GM19372 (cell line): ENCODE results near the gene HEPACAM.
"Not testable (repeated sequence)": the region's sequence is repeated elsewhere in the genome, so short reads cannot be mapped to it uniquely, and the experiment has no call there.

ENCODE experiments used
- ATAC-seq: cut with Tn5 transposase; IDR thresholded peaks from one replicate; pipeline ENCODE4 v1.9.1; 2021; ENCODE audit warnings: mild to moderate bottlenecking, low read depth, moderate library complexity; ENCODE audit not compliant: unreplicated experiment

HEPACAM gene, protein sequence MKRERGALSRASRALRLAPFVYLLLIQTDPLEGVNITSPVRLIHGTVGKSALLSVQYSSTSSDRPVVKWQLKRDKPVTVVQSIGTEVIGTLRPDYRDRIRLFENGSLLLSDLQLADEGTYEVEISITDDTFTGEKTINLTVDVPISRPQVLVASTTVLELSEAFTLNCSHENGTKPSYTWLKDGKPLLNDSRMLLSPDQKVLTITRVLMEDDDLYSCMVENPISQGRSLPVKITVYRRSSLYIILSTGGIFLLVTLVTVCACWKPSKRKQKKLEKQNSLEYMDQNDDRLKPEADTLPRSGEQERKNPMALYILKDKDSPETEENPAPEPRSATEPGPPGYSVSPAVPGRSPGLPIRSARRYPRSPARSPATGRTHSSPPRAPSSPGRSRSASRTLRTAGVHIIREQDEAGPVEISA

DNA sequence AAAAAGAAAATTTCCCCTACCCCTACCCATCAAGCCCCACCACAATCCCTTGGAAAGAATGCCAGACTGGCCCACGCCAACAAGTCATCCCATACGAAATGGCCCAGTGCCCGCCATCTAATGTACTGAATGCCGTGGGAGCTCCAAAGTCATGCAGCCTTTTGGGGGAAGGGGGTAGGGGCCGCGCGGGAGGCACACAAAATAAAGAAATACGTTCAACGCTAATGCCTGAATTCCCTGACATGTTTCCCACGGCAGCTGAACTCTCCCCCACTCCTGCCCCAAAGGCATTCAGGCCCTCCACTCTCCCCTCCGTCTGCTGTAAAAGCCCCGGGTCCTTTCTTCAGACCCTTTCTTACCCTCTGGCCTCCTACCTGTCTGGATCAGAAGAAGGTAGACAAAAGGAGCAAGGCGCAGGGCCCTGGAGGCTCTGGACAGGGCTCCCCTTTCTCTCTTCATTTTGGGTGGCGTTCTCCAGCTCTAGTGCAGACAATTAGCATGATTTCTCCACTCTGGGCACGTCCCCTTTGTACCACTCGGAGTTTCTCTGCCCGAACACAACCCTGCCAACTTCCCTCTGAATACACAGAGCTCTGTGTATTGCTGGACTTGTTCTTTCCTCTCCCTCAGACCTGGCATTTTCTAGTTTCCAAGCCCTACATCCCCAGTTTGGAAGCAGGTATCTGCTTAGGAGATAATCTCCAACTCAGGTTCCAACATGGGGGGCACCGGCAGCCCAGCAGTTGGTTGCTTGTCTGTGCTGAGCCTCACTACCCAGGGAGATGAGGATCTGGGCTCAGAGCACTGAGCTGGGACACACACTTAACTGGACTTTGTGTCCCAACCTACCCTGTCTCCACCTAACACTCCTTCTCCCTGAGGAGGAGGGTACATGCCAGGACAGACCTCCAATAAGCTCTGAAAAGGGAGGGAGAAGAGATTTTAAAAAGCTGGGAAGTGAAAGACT, at the start of gene HEPACAM:
Gene HEPACAM, minus strand, starts transcription at position 500 of the 967 bp plus-strand sequence. Its CDS starts 41 bp downstream, at position 459.
- ATAC-seq = no peak

DNA sequence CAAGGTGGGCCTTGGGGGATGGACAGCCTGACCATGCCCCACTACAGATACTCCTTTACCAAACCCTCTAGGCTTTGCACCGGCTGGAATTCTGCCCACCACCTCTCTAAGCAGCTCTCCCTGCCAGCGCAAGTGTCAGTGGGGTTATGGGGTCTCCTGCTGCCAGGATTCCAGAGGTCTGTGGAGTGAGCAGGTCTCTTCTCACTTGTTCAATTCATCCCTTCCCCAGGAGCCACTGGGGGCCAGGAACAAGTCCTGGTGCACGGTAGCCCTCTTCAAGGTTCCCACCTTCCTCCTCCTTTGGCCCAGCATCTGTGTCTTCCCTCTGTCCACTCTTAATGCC, 48.6 kb upstream of the HEPACAM start:
- no peak for ATAC-seq

DNA sequence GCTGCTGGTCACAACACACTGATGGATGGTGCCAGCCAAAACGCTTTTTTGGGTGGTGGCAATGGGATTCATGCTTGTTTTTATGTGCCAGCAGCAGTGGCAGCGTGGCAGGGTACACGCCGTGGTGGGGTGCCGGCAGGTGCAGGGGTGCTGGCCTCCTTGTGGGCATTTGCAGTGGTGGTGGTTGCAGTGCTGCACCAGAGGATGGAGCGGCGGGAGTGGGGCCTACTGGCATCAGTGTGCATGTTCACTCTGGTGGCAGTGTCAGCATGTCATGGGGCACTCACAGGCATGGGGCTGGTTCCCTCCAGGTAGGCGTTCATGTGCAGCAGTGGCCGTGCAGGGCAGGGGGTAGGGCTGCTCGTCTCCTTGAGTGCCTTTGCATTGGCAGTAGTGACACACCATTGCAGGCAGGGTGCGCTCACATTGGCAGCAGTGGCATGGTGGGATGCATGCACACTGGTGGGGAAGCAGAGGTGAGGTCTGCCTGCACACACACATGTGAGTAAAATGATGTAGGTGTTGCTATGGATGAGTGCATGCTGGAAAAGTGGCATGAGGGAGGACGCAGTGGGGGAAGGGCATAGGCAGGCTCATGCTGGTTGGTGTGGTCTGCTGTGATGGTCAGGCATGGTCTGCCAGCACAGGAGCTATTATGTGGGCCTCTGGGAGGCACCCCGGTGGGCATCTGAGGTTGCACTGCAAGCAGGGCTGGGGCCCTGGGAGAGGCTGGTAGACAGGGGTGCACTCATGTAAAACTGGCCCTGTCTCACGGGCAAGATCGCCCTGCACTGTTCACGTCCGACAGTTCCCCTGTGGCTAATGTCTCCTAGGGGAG, 48.0 kb upstream of the HEPACAM start:
- no peak for ATAC-seq

DNA sequence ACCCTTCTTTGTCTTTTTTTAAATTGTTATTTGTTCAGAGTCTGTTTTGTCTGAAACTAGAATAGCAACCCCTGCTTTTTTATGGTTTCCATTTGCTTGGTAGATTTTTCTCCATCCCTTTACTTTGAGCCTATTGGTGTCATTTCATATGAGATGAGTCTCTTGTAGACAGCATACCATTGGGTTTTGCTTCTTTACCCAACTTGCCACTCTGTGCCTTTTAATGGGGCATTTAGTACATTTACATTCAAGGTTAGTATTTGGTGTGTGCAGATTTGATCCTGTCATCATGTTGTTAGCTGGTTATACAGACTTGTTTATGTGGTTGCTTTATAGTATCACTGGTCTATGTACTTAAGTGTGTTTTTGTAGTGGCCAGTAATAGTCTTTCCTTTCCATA, 46.2 kb upstream of the HEPACAM start:
- ATAC-seq = no peak

DNA sequence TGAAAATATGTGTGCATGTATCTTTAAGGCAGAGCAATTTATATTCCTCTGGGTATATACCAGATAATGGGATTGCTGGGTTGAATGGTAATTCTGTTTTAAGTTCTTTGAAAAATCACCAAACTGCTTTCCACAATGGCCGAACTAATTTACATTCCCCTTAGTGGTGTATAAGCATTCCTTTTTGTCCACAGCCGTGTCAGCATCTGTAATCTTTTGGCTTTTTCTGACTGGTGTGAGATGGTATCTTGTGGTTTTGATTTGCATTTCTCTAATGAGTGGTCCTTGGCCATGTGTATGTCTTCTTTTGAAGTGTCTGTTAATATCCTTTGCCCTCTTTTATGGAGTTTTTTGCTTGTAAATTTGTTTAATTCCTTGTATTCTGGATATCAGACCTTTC, 42.5 kb upstream of the HEPACAM start:
- no peak for ATAC-seq

DNA sequence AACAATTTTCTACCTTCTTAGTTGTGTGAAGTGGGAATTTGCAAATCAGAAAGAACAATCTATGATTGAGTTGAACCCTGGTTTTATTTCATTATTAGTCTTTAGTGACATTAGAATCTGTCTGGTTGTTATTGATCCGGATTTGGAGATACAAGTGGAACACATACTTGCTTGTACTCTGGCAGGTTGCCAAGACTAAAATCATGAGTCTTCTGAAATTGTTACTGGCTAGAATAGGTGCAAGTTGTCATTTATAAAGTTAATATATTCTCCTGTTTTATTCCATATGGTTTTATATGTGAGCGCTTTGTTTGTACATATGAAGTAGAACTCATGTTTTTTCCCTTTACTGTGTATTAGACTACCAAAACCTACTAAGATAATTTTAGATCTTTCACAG, 41.2 kb upstream of the HEPACAM start:
- ATAC-seq = no peak

DNA sequence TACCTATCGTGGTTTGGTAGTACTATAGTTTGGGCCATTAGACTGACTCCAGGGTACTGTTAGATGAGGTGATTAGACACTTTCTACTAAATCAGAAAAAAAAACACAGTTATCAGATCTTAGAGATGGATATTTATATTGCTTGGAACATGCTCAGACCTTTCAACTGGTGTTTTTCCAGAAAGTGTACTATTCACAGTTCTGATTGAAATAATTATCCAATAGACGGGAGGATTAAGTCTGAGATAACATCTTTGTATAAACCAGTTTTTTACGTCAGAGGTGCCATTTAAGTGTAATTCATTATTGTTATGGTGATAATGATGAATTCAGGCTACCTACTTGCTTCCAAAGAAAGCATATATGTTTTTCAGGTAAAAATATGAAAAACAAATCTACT, 40.7 kb upstream of the HEPACAM start:
- ATAC-seq = no peak

DNA sequence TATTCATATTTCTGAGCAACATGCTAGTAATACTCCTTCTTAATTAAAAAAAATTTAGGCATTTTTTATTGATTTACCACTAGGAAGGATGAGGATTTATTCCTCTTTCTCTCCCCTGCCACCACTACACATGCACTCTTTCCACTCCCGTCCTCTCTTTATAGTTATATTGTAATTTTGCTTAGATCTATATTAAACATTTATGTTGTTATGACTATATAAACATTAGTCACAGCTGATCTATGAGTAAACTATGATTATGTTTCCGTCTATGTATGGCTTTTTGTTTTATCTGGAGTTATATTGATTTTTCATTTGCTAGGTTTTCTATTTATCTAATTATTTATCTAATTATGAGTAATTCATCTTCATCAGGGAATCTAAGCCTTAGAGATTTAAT, 36.0 kb upstream of the HEPACAM start:
- no peak for ATAC-seq

DNA sequence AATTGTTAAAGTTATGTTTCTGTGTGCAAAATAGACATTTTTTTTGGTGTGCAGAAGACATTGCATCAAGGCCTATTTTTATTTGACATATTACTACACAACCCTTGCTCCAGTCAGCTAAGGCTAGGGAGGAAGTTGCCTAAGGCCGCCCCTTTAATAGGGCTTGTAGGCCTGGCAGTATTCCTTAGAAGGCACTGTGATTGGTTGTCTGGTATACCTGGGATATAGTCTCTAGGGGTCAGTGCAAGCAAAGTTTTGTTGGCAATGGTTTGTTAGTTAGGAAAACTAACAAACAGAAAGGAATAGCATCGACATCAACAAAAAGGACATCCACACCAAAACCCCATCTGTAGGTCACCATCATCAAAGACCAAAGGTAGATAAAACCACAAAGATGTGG, 35.1 kb upstream of the HEPACAM start:
- ATAC-seq = no peak

DNA sequence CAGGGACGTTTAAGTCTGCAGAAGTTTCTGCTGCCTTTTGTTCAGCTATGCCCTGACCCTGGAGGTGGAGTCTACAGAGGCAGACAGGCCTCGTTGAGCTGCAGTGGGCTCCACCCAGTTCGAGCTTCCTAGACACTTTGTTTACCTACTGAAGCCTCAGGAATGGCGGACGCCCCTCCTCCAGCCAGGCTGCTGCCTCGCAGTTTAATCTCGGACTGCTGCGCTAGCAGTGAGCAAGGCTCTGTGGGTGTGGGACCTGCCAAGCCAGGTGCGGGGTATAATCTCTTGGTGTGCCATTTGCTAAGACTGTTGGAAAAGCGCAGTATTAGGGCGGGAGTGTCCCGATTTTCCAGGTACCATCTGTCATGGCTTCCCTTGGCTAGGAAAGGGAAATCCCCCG, 32.4 kb upstream of the HEPACAM start:
- not testable (repeated sequence) for ATAC-seq

DNA sequence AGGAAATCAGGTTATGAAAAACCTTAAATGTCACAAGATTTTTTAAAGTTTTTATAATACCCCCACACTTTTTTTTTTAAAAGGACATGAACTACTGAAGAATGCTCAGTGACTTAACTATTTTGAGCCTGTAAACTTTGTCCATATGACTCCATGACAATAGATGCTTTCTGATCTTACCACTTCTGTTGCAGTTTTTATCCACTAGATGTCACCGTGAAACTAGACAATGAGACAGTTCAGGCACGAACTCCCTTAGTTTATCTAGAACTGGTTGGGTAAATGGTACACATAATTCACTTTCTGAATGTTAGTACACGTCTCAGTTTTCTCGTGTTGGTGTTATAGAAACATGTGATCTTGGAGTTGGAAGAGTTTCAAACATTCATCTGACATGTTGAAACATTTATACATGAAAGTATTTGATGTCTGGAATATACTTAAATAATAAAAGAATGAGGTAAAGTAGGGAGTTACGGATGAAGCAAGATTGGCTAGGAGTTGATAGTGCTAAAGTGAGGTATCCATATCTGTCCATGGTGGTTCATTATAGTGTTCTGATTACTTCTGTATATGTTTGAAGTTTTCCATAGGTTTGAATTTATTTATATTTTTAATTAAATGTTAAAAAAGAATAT, 26.2 kb upstream of the HEPACAM start:
- peak; percentile 93 for ATAC-seq

DNA sequence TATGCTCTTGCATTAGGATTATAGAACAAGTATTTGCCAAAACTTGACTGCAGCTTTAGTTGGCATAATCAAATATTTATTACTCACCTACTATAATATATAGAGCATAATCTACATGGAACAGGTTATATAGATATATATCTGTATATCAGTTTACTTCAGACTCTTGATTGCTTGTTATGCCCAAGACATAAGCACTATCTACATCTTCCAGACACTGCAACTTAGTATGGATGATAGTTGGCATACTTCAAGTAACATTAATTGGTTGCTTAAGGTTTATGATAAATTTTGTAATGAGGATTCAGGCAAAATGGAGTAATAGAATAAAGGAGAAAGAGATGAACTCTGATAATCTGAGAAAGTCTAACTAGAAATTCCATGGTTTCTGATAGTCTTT, 19.2 kb upstream of the HEPACAM start:
- no peak for ATAC-seq

DNA sequence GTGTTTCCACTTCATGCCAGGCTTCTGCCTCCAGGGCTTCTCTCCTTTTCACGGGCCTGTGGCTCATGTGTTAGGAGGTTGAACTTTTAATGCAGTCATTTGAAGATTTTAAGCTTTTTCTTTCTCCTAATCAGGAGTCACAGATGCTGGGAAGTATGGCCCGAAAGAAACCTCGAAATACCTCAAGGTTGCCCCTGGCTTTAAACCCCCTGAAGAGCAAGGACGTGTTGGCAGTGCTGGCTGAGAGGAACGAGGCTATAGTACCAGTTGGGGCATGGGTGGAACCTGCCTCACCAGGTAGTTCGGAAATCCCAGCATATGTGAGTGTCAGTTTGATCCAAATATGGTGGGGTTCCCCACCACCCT, 18.7 kb upstream of the HEPACAM start:
- no peak for ATAC-seq

DNA sequence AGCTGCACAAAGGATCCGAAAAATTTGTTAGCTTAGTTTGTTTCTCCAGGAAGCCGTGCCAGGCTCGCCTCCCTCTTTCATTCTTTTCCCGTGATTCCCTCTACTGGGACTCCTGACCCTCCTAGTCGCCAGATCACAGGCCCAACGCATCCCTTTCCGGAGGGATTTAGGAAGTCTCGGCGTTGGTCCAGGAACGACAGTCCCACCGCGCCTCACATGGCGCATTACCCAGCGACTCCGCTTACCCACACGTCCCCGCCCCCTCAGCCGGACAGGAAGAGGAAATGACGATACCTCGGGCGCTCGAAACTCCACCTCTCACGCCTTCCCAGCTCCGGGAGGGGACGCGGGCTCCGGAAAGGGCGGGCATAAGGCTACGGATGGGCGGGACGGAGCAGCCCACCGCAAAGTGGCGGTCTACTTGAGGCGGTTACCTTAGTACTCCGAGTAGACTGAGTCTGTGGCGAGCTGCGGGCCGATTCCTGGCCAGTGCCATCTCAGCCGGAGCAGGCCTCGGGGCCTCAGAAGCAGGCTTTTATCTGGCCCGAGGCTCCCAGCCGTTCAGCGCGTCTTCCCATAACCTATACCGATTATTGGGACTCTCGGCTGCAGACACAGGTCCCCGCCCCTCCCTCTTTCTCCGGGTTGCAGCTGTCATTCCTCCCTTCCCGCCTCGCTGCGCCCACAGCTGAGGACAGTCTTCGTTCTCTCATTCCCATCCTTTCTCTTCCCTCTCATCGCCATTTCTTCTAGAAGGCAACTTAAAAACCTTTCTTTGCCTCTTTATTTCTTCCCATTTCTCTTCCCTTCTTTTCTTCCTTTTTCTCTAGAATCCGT, 18.1 kb upstream of the HEPACAM start, which contains the start of gene CCDC15:
Gene CCDC15, plus strand, starts transcription at position 450 of the 837 bp plus-strand sequence. CDS start 531 bp downstream, outside the sequence.
- ATAC-seq = peak; percentile 99

DNA sequence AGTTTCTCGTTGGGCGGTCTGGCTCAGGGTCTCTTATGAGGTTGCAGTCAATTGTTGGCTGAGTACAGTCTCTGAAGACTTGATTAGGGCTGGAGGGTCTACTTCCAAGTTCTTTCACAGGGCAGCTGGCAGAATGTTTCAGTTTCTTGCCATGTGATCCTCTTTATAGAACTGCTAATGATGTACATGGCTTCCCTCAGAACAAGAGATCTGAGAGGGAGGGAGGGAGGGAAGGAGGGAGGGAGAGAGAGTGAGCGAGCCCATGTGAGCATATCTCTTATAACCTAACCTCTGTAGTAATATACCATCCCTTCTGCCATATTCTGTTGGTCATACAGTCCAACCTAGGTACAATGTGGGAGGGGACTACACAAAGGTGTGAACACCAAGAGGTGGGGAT, 15.5 kb upstream of the HEPACAM start:
- ATAC-seq = no peak

DNA sequence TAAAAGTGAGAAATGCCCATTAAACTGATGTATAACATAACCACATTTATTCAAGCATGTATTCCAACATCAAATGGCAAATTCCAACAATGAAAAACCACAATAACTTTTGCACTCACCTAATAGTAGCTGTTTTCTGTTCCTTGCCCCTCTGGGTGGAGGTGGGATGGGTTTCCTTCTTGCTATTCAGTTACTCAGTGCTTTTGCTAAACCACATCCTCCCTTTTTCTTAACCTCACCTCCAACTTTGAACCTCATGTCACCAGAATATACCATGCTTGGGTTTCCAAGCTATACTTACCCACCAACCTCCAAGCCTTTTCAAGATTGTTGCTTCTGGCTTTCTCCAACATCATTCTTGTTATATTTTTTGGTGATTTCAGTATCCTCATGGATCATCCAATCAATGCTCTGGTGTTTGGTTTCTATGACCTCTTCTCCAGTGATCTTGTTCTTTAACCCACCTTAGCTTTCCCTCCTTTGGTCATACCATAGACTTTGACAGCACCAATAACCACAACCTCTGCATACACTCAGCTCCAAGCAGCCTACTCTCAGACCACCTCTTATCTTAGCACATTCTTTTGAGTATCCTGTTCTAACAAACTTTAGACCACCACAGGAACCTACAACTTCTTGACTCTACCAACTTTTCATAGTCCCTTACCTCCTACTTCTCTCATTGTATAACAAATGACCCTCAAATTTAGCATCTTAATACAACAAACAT, 14.9 kb upstream of the HEPACAM start:
- no peak for ATAC-seq

DNA sequence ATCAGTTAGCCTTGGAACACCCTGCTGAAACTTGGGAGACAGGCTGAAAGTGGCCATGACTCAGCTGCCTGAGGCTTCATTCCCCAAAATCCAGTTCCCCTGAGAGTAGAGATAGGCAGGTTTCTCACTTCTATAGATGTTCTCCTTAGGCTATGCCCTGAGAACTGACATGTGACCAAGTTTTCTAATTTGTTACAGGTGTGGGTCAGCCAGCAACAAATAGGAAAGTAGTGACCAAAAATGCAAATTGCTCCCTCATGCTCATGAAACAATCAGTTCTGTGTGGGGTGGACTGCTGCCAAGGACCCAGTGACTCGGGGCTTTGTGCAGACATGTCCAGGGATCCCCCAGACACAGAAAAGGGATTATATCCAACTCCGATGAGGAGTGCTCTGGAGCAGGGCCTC, 10.9 kb upstream of the HEPACAM start:
- ATAC-seq = no peak

DNA sequence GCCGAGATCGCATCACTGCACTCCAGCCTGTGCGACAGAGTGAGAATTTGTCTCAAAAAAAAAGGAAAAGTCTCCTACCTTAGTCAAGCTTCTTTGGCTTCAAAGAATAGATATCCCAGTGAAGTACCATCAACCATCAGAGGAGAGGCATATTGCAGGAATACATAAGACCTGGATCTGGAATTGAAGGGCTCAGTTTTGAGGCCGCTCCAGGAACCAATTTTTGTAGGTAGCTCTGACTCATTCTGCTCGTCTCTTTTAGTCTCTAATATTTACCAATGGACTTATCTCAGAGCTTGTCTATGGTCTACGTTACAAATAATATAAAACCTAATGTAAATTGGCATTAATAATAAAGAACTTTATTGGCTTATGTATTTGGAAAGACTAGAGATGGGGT, 10.0 kb upstream of the HEPACAM start:
- ATAC-seq = no peak

DNA sequence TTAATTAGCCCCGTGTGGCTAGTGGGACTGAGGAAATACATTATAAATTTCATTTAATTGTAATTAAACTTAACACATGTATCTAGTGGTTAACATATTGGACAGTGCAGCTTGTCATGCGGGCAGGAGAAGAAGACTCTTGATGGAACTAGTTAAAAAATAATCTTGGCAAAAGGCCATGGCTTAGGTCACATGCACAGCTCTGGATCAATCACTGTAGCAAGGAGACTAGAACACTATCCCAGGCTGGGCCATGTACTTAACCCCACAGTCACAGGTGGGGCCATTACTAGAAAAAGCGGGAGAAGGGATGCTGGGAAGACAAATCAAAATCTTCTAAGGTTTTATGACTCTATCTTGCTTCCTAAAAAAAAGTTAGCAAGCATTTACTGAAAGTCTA, 8.7 kb upstream of the HEPACAM start:
- ATAC-seq = no peak
